OCI-LY7 (cell line): Measurements from ENCODE around the gene YARS2. TPM values are rescaled to one million over a fixed set of nuclear protein-coding genes. Genes with fewer than 3 reads are reported as not detected.
"Not testable (repeated sequence)": the region's sequence is repeated elsewhere in the genome, so short reads cannot be mapped to it uniquely, and the experiment has no call there.

Source experiments
- BruUV-seq: library from RNA; stranded (reverse); fragments of 400-500 nt; replicated peaks from 2 replicates; lab custom pipeline; 2021; lab: Mats Ljungman, UMichigan
- CTCF ChIA-PET: fragments of 300-600 bp; sonication (Branson Sonifier 250); formaldehyde crosslinking; loops from one replicate; lab custom pipeline; 2022; ENCODE audit warnings: antibody characterized with exemption; ENCODE audit not compliant: unreplicated experiment; lab: Charles Lee
- POLR2A ChIA-PET: fragments of 300-600 bp; sonication (Branson Sonifier 250); formaldehyde crosslinking; loops from one replicate; lab custom pipeline; 2022; ENCODE audit warnings: antibody characterized with exemption; lab: Charles Lee
- DNase-seq: peaks from one replicate; pipeline ENCODE4 v3.0.0-alpha.2; 2015; ENCODE audit warnings: low spot score
- H2AFZ ChIP-seq: fragments of 200-600 bp; sonication (generic), shearing (Covaris generic); 2 replicates; pipeline ENCODE4 v1.6.1; 2014; ENCODE audit warnings: mild to moderate bottlenecking, antibody characterized with exemption, low read length, moderate library complexity
- H3K27ac ChIP-seq: fragments of 200-600 bp; sonication (generic); 2 replicates; pipeline ENCODE4 v1.5.1; 2014; ENCODE audit warnings: mixed run types, low read depth, mild to moderate bottlenecking, moderate library complexity, low read length, inconsistent platforms; ENCODE audit not compliant: poor library complexity, severe bottlenecking
- H3K36me3 ChIP-seq: fragments of 200-600 bp; sonication (generic); 2 replicates; pipeline ENCODE4 v1.6.1; 2014; ENCODE audit warnings: mild to moderate bottlenecking, antibody characterized with exemption, low read length, moderate library complexity, mixed read lengths; ENCODE audit not compliant: insufficient read depth
- H3K4me1 ChIP-seq: fragments of 200-600 bp; sonication (generic); 2 replicates; pipeline ENCODE4 v1.5.1; 2014; ENCODE audit warnings: mild to moderate bottlenecking, low read length; ENCODE audit not compliant: insufficient read depth, poor library complexity, severe bottlenecking
- H3K4me2 ChIP-seq: fragments of 200-600 bp; sonication (generic); 2 replicates; pipeline ENCODE4 v1.6.1; 2014; ENCODE audit warnings: mild to moderate bottlenecking, low read length
- H3K4me3 ChIP-seq: fragments of 200-600 bp; sonication (generic); 2 replicates; pipeline ENCODE4 v1.5.1; 2014; ENCODE audit warnings: mild to moderate bottlenecking, low read depth, low read length; ENCODE audit not compliant: poor library complexity, severe bottlenecking
- H3K79me2 ChIP-seq: fragments of 200-600 bp; sonication (generic); 2 replicates; pipeline ENCODE4 v1.6.1; 2016; ENCODE audit warnings: low read depth, mild to moderate bottlenecking, low read length, moderate library complexity, mixed read lengths; ENCODE audit not compliant: insufficient read depth
- H3K9me2 ChIP-seq: fragments of 200-600 bp; sonication (generic); 2 replicates; pipeline ENCODE4 v1.6.1; 2016; ENCODE audit warnings: mild to moderate bottlenecking, low read length, mixed read lengths; ENCODE audit not compliant: insufficient read depth
- H3K9me3 ChIP-seq: fragments of 200-600 bp; sonication (generic); 2 replicates; pipeline ENCODE4 v1.6.1; 2014; ENCODE audit warnings: mild to moderate bottlenecking, mixed run types, low read length, mixed read lengths
- H4K20me1 ChIP-seq: fragments of 200-600 bp; sonication (generic); 2 replicates; pipeline ENCODE4 v1.6.1; 2014; ENCODE audit warnings: mild to moderate bottlenecking, antibody characterized with exemption, low read length, moderate library complexity, mixed read lengths; ENCODE audit not compliant: insufficient read depth
- CTCF ChIP-seq: fragments of 200-600 bp; sonication (generic); conservative IDR thresholded peaks from 2 replicates; pipeline ENCODE4 v1.5.1; 2014; ENCODE audit warnings: mild to moderate bottlenecking, antibody characterized with exemption, low read length, moderate library complexity, mixed read lengths
- EZH2phosphoT487 ChIP-seq: fragments of 200-600 bp; sonication (generic); IDR thresholded peaks from 2 replicates; pipeline ENCODE4 v1.6.1; 2018; ENCODE audit warnings: low read depth, borderline replicate concordance, mild to moderate bottlenecking, mixed run types, antibody characterized with exemption, low read length, moderate library complexity, mixed read lengths
- intact Hi-C: fragments of 100-400 bp; cut with micrococcal nuclease; formaldehyde crosslinking; loops from one replicate; pipeline ENCODE4 v1.10.0; 2022; ENCODE audit not compliant: unreplicated experiment
- total RNA-seq, 2 experiments: library from RNA; depleted of rRNA in 1 of 2; stranded (reverse); fragments of >200 nt in 1 of 2; shearing (Covaris generic) in 1 of 2; gene quantifications; 2 replicates each; pipeline ENCODE4 v1.2.3, GENCODE V29; 2014 to 2022

The YARS2 gene
- total RNA-seq, 2 experiments from 2014 or later = 31.5 to 42.8 TPM

GRCh38 chr12:32702473-32702872, 53.2 kb downstream of the YARS2 start:
- Histone ChIP-seq H3K79me2 (peaks cover 30% of the 10 kb centered on the region; the same call in 1 of the 2 replicates), H3K4me2 (no peak overlapping the region), H3K4me3 (no peak overlapping the region), H4K20me1 (no peaks in the 10 kb centered on the region), H3K9me2 (no peaks in the 10 kb centered on the region), H3K4me1 (peaks cover 10% of the 10 kb centered on the region), H2AFZ (no peak overlapping the region), H3K36me3 (peaks cover 34% of the 10 kb centered on the region), H3K27ac (no peak overlapping the region), H3K9me3 (no peaks in the 10 kb centered on the region)
- no peak for DNase-seq
- CTCF ChIA-PET = no interaction called here
- intact Hi-C loops = no loop called here
- no TSS peak for BruUV-seq
- TF ChIP-seq EZH2phosphoT487 (no peak), CTCF (no peak)
- POLR2A ChIA-PET = interaction anchor here (0.8 to 2.9 kb wide), 3 partner anchors 12 to 246 kb away, joined by 4 to 23 read pairs (median 4); no protein-coding TSS in a partner anchor

GRCh38 chr12:32699437-32699836, 56.3 kb downstream of the YARS2 start:
- DNase-seq, H3K27ac ChIP-seq, BruUV-seq, H4K20me1 ChIP-seq, H3K4me3 ChIP-seq, H3K9me2 ChIP-seq, intact Hi-C loops, H3K9me3 ChIP-seq, H3K4me1 ChIP-seq, CTCF ChIA-PET, H2AFZ ChIP-seq, H3K4me2 ChIP-seq: not testable (repeated sequence)
- peaks cover 55% of the 10 kb centered on the region; the same call in 1 of the 2 replicates for H3K79me2 ChIP-seq
- H3K36me3 ChIP-seq = peaks cover 37% of the 10 kb centered on the region
- POLR2A ChIA-PET = interaction anchor here (0.7 to 1.5 kb wide), 7 partner anchors 8 to 1463 kb away, joined by 3 to 6 read pairs (median 3); no protein-coding TSS in a partner anchor

- intact Hi-C loops = no loop called here
- H3K79me2 ChIP-seq = peaks cover 62% of the 10 kb centered on the region
- H3K27ac ChIP-seq = no peak overlapping the region
- TF ChIP-seq CTCF (no peak), EZH2phosphoT487 (no peak)
- BruUV-seq = no TSS peak
- peaks cover 42% of the 10 kb centered on the region for H3K36me3 ChIP-seq
- peak overlapping the region; percentile 24; the same call in 1 of the 2 replicates for H3K4me2 ChIP-seq
- DNase-seq = peak; percentile 8
- peaks cover 10% of the 10 kb centered on the region for H3K4me1 ChIP-seq
- H4K20me1 ChIP-seq = no peaks in the 10 kb centered on the region
- CTCF ChIA-PET = no interaction called here
- no peak overlapping the region for H2AFZ ChIP-seq
- peaks cover 3% of the 10 kb centered on the region; the same call in 1 of the 2 replicates for H3K9me3 ChIP-seq
- POLR2A ChIA-PET = interaction anchor here (0.7 to 1.0 kb wide), 2 partner anchors 9 to 32 kb away, joined by 3 read pairs; no protein-coding TSS in a partner anchor
- no peak overlapping the region for H3K4me3 ChIP-seq
- H3K9me2 ChIP-seq = no peaks in the 10 kb centered on the region
These were observed 57.4 kb downstream of the YARS2 start for GRCh38 chr12:32698285-32698684.
